Esophagus mucosa (tissue), 1 donor: ENCODE results near the gene CNTNAP5. TPM values are rescaled to one million over a fixed set of nuclear protein-coding genes. Genes with fewer than 3 reads are reported as not detected.

ENCODE experiments used
- ATAC-seq: fragments of 200-7000 bp; cut with Tn5 transposase; one replicate; pipeline ENCODE4 v1.9.1; 2020
- total RNA-seq: library from RNA; stranded (reverse); gene quantifications from one replicate; pipeline ENCODE4 v1.2.4, GENCODE V29; 2023
- donor health status: DM: yes; HTN: yes; CAD: no.

The CNTNAP5 gene
- total RNA-seq, 1 donor from 2014 or later = not detected

- no peak for ATAC-seq
Measured at GRCh38 chr2:124482044-124482443, 457.0 kb downstream of the CNTNAP5 start.

DNA sequence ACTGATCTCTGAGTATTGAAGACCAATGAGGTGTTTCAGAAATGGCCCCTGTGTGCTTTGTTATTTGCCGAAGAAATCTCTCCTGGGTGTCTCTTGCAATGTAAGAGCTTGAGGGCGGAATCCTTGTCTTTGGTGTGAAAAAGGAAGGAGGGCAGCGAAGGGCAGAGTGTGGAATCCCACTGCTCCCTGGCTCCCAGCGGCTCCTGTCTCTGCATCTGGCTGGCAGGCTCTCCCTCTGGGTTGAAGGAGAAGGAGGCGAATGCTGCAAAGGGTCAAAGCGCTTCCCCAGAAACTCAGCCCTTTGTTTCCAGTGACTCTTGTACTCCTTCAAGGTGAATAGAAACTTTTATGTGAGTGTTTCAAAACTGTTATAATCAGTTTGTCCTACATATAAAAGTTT lies 457.5 kb downstream of the CNTNAP5 start:
- no peak for ATAC-seq

DNA sequence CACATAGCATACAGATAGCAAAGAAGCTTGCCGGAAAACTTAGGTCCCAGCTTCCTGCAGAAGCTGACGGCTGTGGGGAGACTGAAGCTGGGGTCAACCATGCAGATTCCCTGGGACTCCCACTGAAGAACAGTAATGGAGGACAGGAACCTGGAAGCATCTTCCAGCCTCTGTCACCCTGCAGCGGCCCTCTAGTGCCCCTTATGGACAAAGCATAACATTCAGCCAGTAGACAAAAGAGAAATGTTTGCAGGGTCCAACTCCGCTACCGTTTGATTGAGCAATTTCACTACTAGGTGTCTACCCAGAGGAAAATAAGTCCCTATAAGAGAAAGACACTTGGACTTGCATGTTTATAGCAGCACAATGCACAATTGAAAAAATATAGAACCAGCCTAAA lies 460.6 kb downstream of the CNTNAP5 start:
- no peak for ATAC-seq

DNA sequence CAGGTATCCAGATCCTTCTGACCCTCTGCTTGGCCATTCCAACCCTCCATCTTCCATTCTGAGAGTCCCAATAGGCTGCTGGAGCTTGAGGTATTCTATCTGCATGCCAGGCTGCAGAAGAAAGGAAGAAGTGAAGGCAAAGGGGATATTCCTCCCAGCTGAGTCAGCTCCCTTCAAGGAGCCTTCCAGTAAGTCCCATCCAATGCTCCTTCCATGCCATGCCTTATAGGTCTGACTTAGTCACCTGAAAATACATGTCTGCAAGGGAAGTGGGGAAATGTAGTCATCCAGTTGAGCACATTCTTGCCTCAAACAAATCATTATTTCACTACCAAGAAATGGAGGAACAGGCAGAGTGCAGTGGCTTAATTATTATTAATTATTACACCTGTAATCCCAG lies 464.6 kb downstream of the CNTNAP5 start:
- ATAC-seq = no peak

DNA sequence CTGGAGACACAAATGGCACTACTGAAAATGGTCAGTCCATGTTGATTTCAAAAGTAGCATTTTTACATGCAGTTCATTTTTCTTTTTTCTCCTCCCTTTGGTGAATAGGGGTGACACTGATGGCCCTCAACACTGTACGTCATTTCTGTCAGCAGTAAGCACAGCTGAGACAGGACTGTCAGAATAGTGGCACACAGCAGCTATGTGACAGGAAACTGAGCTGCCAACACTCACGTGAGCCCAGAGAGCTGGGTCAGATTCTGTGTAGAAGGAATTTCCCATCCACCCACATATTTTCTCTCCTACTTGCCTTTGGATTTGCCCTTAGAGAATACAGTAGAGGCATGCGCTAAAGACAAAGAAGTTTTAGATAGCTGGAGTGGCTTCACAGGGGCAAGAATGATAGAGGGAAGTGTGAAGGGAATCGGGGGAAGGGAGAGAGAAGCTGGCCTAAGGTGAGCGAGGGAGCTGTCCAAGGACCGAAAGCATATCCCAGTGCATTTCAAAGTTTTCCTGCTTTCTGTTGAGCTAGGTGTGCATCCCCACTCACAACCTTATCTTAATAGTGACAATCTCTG lies 476.6 kb downstream of the CNTNAP5 start:
- no peak for ATAC-seq

GRCh38 chr2:124514236-124514635 lies 489.1 kb downstream of the CNTNAP5 start:
- ATAC-seq = no peak

- ATAC-seq = no peak
Measured at GRCh38 chr2:124520953-124521352, 495.9 kb downstream of the CNTNAP5 start.

DNA sequence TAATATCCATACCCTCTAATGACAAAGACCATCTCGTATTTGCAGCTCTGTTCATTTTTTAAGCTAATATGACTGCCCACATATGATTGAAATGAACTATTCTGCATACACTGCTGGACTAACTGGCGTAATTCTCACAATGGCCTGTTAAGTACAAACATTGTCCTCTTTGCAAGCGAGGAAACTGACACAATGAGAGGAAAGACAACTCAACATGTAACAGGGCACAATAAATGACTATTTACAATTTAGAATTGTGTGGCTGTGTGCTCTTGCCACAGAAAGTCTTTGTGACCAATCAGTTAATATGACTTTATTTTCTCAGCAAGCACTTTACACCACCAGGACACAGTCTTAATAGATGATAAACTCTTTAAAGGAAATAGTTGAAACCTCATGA lies 498.0 kb downstream of the CNTNAP5 start:
- no peak for ATAC-seq

- ATAC-seq = no peak
Measured at GRCh38 chr2:124524155-124524915, 499.2 kb downstream of the CNTNAP5 start.

DNA sequence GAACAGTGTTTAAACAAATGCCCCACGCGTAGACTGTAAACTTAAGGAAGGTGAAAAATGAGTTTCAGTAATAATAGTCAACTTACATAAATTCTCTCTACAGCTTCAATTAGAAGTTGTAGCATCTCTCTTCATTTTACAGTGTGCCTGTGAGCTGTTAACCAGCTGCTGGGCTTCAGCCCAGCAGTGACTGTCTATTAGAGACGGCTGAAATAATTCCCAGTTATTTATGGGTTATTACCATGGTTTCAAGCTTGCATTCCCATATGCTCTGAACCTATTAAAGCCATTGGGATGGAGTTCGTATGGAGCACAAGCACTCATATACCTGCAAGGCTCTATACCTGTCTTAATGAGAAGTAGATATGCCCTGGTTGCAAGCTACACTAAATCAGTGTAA lies 501.1 kb downstream of the CNTNAP5 start:
- ATAC-seq = no peak

GRCh38 chr2:124530203-124530602 lies 505.1 kb downstream of the CNTNAP5 start:
- no peak for ATAC-seq

GRCh38 chr2:124533226-124533954 lies 508.3 kb downstream of the CNTNAP5 start:
- no peak for ATAC-seq

DNA sequence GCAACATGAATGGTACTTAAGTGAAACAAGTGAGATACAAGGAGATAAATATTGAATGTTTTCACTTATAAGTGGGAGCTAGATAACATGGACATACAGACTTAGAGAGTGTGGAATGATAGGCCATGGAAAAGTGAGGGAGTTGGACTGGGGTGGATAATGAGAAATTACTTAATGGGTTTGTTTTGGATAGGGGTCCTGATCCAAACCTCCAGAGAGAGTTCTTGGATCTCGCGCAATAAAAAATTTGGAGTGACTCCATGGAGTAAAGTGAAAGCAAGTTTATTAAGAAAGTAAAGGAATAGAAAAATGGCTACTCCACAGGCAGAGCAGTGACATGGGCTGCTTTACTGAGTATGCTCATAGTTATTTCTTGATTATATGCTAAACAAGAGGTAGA lies 508.9 kb downstream of the CNTNAP5 start:
- no peak for ATAC-seq

GRCh38 chr2:124535816-124536215 lies 510.7 kb downstream of the CNTNAP5 start:
- ATAC-seq = no peak

DNA sequence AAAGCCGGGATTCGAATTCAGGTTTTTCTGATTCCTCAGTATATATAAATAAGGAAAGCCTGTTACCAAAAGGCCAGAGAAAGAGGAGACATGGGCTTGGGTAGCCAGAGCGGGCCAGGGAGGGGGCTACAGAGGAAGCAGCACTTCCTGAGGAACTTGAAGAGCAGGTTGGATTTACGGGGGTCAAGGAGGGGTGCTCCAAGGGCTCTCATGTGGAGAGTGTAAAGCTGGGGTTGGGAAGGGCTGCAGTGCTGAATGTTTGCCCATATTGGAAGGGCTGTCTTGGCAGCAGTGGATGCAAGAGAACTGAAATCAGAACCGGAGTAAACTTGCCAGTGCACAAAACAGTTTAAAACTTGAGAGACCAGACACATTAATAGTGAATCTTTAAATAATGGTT lies 511.5 kb downstream of the CNTNAP5 start:
- no peak for ATAC-seq

- ATAC-seq = no peak
Measured at GRCh38 chr2:124538549-124538948, 513.5 kb downstream of the CNTNAP5 start.

DNA sequence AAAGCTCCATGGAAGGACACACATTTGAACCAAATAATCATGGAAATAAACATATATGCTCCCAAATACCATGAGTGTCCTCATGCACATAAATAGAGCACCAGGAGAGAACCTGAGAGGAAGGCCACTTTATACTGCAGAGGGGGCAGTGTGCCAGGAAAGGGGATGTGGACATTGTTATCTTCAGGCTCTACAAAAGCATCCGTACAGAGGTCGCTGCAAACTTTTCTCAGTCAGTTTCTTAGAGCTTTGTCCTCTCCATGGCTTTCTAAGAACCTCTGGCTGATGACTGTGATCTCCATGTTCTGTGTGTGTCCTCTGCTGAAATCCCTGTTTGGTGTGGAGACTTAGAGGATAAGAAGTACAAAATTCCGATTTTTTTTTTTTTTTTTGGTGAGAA lies 515.7 kb downstream of the CNTNAP5 start:
- ATAC-seq = no peak

- no peak for ATAC-seq
Measured at GRCh38 chr2:124542932-124543640, 518.0 kb downstream of the CNTNAP5 start.

DNA sequence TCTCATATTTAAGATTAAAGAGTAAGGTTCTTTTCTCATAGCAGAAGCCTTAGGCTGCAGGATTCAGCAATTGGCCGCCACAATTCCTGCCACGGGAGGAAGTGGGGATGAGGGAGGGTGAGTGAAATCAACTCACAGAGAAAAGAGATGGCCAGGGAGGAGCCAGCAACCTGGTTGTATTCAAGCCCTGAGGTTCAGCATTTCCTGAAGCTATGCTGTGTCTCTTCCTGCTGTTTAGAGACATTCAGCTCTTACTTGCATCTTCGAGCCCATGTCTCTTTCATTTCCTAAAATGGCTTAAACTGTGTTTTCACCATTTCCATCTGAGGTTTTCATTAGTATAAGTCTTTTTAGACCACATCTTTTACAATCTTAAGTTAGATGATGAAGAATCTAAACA lies 522.6 kb downstream of the CNTNAP5 start:
- ATAC-seq = no peak

GRCh38 chr2:124558277-124558905 lies 533.3 kb downstream of the CNTNAP5 start:
- no peak for ATAC-seq

DNA sequence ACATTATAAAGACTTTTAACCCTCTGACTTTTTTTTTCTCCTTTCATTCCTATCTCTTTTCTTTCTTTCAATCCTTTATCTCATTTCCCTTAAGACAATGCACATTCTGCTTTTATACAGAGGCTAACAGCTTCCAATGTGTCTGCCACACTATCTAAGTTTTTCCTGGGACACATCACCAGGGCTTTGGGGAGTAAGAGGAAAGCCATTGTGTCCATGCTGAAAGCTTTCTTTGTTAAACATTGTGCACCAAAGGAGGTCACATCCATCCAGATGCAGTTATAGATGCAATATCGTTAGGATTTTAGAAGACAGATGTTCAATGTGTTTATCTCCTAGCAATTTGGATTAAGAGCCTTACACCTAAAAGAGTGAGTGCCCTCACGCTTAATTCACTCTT lies 534.1 kb downstream of the CNTNAP5 start:
- no peak for ATAC-seq

- no peak for ATAC-seq
Measured at GRCh38 chr2:124560592-124561112, 535.6 kb downstream of the CNTNAP5 start.
